Gastrocnemius medialis (tissue), 4 donors: ENCODE results near the gene ASB2.

Experiments
- POLR2A ChIP-seq, 2 donors: fragments of 450-650 bp; IDR thresholded peaks; one replicate each; pipeline ENCODE4 v1.6.1; 2017; ENCODE audit warnings: antibody characterized with exemption in 2 of 2, mild to moderate bottlenecking in 2 of 2, moderate library complexity in 2 of 2
- TF ChIP-seq, protein P1 (sequence below), 5 experiments: fragments of 450-650 bp in 3 of 5; fragments of 200-600 bp in 2 of 5; sonication (generic) in 2 of 5; IDR thresholded peaks in 4 of 5; conservative IDR thresholded peaks in 1 of 5; 1 replicate in 4 of 5; 2 replicates in 1 of 5; pipeline ENCODE4 v1.5.1; 2016 to 2019; ENCODE audit warnings: antibody characterized with exemption in 5 of 5, mild to moderate bottlenecking in 3 of 5, moderate library complexity in 3 of 5

GRCh38 chr14:93963692-93964091 is 12.7 kb downstream of the ASB2 start:
- no peak for TF ChIP-seq POLR2A (IDR thresholded peaks at IDR 0.05)
- TF ChIP-seq, protein P1, sequence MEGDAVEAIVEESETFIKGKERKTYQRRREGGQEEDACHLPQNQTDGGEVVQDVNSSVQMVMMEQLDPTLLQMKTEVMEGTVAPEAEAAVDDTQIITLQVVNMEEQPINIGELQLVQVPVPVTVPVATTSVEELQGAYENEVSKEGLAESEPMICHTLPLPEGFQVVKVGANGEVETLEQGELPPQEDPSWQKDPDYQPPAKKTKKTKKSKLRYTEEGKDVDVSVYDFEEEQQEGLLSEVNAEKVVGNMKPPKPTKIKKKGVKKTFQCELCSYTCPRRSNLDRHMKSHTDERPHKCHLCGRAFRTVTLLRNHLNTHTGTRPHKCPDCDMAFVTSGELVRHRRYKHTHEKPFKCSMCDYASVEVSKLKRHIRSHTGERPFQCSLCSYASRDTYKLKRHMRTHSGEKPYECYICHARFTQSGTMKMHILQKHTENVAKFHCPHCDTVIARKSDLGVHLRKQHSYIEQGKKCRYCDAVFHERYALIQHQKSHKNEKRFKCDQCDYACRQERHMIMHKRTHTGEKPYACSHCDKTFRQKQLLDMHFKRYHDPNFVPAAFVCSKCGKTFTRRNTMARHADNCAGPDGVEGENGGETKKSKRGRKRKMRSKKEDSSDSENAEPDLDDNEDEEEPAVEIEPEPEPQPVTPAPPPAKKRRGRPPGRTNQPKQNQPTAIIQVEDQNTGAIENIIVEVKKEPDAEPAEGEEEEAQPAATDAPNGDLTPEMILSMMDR (IDR thresholded peaks at IDR 0.05 in 4 of 5, conservative IDR thresholded peaks at IDR 0.05 in 1 of 5): no peak
